Measurements from ENCODE around the gene RAPGEF1. TPM values are rescaled to one million over a fixed set of nuclear protein-coding genes. Genes with fewer than 3 reads are reported as not detected.
A peak's percentile ranks its signal among the peaks of the same experiment; 100 is the strongest.

RAPGEF1 gene
- total and polyA plus RNA-seq, 2 experiments from 2014 or later = 9.9 to 82.8 TPM

GRCh38 chr9:131639769-131640437 lies 100.0 kb downstream of the RAPGEF1 start (continued):
- TF ChIP-seq POLR2AphosphoS5 (IDR thresholded peaks at IDR 0.05; ENCODE audit: low read depth) = no peak
- TF ChIP-seq EZH2 (IDR thresholded peaks at IDR 0.05; ENCODE audit: low read depth, unreplicated experiment) = no peak
- no peak for TF ChIP-seq JUNB (IDR thresholded peaks at IDR 0.05; ENCODE audit: unreplicated experiment)
- no peak for TF ChIP-seq REST (IDR thresholded peaks at IDR 0.05; ENCODE audit: unreplicated experiment)

GRCh38 chr9:131636593-131636992 lies 103.3 kb downstream of the RAPGEF1 start:
- Histone ChIP-seq H3K27ac (ENCODE audit: low read depth) (peak overlapping the region; percentile 66), H4K20me1 (replicated peaks; ENCODE audit: insufficient read depth) (peaks cover 4% of the 10 kb centered on the region; the same call in 1 of the 2 replicates), H3K9me2 (ENCODE audit: insufficient read depth) (no peaks in the 10 kb centered on the region), H3K36me3 (ENCODE audit: insufficient read depth) (no peaks in the 10 kb centered on the region), H3K4me3 (no peak overlapping the region), H2AFZ (no peak overlapping the region), H3K27me3 (ENCODE audit: insufficient read depth) (no peaks in the 10 kb centered on the region), H3K79me2 (replicated peaks; ENCODE audit: insufficient read depth) (peaks cover 3% of the 10 kb centered on the region; the same call in 1 of the 2 replicates), H3K4me2 (no peak overlapping the region), H3K4me1 (ENCODE audit: insufficient read depth) (0 out of 2 replicates have a peak, but pooled peaks cover 2% of the 10 kb centered on the region), H3F3A (replicated peaks; ENCODE audit: low read depth) (peaks cover under 1% of the 10 kb centered on the region; the same call in 1 of the 2 replicates)
- Mint-ChIP-seq H3K9me3 (no peaks in the 10 kb centered on the region), H3K27me3 (ENCODE audit: insufficient read depth, low read depth, poor library complexity) (peaks cover 7% of the 10 kb centered on the region), H3K4me3 (no peak overlapping the region), H3K4me1 (peaks cover 28% of the 10 kb centered on the region), H3K27ac (no peak overlapping the region), H3K36me3 (ENCODE audit: low read depth) (peaks cover 11% of the 10 kb centered on the region; the same call in 2 of the 3 replicates)
- DNase-seq (ENCODE audit: low spot score) = no peak
- ATAC-seq = no peak
- TF ChIP-seq ZNF462 (CRISPR knock-in tag; IDR thresholded peaks at IDR 0.05) = no peak
- no peak for TF ChIP-seq REST (IDR thresholded peaks at IDR 0.05; ENCODE audit: unreplicated experiment)
- no peak for TF ChIP-seq POLR2AphosphoS5 (IDR thresholded peaks at IDR 0.05; ENCODE audit: low read depth)
- TF ChIP-seq CREB1 (CRISPR knock-in tag; IDR thresholded peaks at IDR 0.05; ENCODE audit: low read depth) = no peak
- no peak for TF ChIP-seq ZNF114 (CRISPR knock-in tag; IDR thresholded peaks at IDR 0.05)
- no peak for TF ChIP-seq NANOG (IDR thresholded peaks at IDR 0.05; ENCODE audit: borderline replicate concordance)
